Measurements from ENCODE around the gene CHST15. TPM values are rescaled to one million over a fixed set of nuclear protein-coding genes. Genes with fewer than 3 reads are reported as not detected.

The CHST15 gene
- total RNA-seq, 1 donor from 2014 or later: 0.49 TPM

DNA sequence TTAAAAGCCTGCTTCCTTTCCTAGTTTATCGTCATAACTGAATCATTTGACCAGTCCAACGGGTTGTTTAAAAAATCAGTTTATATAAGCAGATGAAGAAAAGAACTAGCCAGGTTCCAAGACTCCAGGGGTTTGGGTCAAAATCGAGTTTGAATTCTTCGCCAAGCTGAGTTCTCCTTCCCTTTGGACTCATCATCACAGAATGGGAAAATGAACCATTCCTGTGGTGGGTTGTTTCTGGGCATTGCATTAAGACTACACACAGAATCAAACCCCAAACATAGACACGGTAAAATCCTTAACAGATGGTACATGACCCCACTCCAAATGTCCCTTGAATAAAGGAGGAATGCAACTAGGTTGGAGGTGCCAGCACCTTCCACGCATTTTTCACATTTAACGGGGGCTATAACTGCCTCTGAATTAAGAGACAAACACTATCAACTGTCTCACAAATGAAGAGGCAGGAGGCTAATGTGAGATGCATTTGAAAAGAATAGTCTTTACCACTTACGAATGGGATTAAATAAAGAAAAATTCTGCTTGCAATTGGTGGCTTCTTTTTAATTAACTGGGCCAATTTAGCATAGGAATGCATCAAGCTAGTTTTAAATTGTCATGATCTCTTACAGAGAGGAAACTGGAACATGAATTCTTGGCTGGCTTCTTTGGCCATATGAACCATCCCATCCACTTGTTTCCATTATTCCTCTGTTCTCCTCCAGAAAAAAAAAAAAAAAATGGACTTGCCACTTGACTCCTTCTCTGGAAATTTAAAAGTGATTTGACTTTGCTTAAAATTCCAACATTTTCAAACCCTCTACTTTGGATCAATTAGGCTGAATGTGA, 61.1 kb downstream of the CHST15 start:
- intact Hi-C loops (cut with micrococcal nuclease): no loop called here

- intact Hi-C loops (cut with micrococcal nuclease): no loop called here
These were observed 62.8 kb downstream of the CHST15 start for GRCh38 chr10:124030492-124031110.

DNA sequence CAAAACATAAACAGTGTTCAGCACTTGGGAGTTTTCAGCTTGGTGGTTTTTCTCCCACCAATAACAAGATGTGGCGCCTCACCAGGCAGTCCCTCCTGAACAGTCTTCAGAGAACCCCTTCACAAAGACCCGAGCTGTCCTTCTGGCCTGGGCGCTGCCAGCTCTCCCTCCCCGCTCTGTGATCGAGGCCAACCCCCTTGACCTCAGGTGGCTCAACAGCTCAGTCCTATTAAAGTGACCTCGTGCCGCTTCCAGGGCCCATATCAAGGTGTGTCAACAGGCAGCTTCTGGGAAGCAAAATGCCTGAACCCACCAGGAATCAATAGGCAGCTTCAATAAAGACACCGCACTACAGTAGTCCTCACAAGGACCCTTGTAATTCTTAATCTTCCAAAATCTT, 63.3 kb downstream of the CHST15 start:
- intact Hi-C loops (cut with micrococcal nuclease): no loop called here

GRCh38 chr10:124029559-124029958, 63.8 kb downstream of the CHST15 start:
- intact Hi-C loops (cut with micrococcal nuclease): no loop called here

GRCh38 chr10:124028700-124029480, 64.5 kb downstream of the CHST15 start:
- intact Hi-C loops (cut with micrococcal nuclease): no loop called here

DNA sequence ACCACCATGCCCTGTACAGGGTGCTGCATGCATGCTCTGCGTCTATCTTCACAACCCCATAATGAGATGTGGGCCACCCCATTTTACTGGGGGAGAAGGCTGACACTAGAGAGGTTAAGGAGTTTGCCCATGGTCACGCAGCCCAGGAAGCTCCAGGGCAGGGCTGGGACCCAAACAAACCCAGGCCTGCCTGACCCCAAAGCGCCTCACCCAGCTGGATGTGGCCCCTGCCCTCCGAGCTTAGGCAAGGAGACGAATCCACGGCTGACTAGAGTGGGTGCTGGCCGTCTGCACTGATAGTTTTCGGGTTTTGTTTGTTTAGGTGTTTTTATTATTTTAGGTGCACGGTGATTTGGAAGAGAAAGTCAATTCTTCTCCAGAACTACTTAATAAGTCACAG, 65.7 kb downstream of the CHST15 start:
- intact Hi-C loops (cut with micrococcal nuclease): no loop called here

DNA sequence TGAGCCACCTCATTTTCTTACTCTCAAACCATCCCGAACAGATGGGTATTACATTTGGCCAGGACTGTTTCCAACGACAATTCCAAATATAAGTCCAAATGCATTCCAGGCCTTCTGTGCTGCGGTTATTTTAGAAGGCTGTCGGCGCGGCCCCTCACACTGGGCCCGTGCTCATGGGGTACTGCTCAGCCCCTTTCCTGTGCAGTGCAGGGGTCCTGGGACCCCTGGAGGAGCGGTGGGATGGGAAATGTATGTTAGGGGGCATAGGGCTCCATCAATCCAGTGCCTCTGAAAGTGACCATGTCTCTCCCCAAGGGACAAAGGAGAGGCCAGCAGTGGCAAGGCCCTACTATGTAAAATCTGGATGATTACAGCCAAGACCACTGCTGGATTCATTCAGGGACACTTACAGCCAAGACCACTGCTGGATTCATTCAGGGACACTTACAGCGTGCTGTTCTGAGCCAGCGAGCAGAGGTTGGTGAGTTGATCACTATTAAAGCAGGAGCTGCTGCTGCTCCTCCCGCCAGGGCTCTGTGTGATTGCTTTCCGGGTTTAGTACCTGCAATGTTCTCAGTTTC, 66.3 kb downstream of the CHST15 start:
- intact Hi-C loops (cut with micrococcal nuclease): no loop called here

DNA sequence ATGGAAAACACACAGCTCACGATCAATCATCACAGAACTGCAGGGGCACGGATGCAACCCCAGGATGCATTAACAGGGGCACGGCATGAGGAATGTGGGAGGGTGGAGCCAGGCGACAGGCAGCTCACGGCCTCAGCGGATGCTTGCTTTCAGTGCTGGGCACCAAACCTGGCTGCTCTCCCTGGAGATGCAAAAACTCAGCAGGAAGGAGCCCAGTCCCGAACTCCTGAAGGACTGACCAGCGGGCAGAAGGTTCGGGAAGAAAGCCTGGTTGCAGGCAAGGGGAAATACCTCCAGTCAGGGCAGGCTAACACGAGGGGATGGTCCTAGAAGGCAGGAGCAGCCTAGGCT, 66.8 kb downstream of the CHST15 start:
- intact Hi-C loops (cut with micrococcal nuclease): no loop called here

GRCh38 chr10:124025660-124026588, 67.5 kb downstream of the CHST15 start:
- intact Hi-C loops (cut with micrococcal nuclease): no loop called here

DNA sequence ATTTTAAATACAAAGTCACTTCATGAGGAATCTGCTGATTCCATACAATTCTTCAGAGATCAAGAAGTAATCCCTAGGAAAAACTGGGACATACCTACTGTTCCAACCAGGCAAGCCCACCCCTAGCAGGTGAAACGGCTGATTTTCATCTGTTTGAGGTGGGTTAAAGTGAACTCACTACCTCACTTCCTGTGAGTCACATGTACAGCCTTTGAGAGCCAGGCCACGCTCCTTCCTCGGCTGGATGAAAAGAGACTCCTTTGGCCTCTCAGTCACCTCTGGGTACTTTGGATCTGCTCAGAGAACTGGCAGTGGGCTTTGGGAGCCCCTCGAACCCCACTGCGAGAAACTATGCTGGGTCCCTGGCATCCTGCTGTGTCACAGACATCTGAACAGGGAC, 68.2 kb downstream of the CHST15 start:
- intact Hi-C loops (cut with micrococcal nuclease): no loop called here

DNA sequence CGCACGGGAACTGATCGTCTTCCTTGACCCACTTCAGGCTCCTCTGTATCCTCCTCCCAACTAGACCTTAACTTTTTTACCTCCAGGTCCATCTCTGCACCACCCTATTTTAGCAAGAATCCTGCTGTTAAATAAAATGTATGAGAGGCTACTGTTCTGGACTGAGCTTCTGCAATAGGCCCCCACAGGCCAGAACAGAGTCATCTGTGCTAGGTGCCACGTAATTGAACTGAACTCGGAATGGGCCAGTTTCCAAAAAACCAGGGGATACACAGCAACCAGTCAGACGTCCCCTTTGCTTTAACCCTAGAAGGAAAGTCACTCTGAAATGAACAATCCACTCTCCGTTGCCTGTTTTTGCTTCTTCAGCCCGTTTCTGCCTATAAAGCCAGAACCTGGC, 71.3 kb downstream of the CHST15 start:
- intact Hi-C loops (cut with micrococcal nuclease): no loop called here

DNA sequence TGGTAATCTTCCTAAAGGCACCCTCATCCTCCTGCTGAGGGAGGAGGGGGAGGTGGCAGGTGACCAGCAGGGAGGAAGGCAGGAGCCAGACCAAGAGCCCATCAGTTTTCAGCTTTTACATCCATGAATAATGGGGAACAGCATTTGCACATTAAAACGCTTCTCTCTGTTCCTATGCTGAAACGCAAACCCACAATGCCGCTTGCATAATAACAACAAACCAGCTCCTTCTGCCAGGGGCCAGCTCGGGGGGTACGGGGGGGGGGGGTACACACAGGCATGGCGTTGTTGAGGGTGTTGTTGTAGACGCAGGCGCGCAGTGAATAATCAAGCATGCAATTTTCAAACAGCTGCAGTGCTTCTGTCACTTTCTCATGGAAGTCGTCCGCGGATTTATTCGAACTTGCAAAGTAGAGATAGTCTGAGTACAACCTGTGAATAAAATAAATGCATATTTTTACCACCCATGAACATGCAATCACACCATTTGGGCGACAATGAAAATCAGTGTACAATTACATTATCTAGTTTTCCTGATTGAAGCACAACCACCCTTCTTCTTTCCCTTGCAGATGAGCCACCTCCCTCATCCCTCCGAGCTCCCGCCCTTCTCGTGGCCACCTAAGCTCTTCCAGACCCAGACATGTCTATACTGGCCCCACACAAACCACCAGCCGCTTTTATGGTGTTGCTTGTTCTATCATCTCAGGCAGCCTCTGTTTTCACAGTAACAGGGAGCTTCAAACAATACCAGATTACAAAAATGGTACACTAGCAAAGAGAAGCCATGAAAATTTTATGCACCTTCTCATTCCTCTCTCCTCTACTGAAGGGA, 72.2 kb downstream of the CHST15 start:
- intact Hi-C loops (cut with micrococcal nuclease): no loop called here

DNA sequence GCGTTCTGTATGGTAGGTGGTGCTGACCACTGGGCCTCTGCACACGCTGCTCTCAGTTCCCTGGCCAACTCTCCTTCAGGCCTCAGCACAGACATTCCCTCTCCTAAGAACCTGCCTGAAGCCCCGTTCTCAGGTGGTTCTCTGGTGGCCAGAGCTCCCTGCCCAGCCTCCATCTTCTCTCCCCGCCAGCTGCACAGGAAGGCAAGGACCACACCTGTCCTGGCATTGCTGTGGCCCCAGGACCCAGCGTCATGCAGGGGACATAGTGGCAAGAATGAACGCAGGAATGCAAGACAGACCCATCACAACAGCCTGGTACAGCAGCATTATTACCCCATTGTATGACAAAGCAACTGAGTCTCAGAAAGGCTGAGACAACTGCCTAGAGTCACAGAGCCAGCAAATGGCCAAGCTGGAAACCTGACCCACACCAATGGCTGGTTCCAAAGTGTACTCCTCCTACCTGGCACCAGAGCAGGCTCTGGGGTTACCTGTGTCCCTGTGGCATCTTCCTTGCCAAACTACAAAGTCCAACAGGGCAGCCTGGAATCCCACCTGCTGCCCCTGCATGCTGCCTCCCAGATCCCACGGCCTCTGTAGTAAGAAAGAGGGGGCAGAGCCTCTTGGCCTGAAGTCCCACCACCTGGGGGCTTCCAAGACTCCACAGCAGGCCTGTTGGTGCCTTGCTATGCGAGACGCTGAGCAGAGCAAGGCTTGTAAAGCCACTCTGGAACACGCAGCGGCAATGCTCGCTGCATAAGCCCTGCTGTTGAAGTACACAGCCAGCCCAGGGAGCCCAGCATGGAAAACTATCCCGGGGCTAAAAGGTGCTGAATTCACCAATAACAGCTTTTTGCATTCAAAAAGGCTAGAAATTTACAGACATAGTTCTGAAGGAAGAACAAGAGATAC, 73.3 kb downstream of the CHST15 start:
- intact Hi-C loops (cut with micrococcal nuclease): no loop called here

DNA sequence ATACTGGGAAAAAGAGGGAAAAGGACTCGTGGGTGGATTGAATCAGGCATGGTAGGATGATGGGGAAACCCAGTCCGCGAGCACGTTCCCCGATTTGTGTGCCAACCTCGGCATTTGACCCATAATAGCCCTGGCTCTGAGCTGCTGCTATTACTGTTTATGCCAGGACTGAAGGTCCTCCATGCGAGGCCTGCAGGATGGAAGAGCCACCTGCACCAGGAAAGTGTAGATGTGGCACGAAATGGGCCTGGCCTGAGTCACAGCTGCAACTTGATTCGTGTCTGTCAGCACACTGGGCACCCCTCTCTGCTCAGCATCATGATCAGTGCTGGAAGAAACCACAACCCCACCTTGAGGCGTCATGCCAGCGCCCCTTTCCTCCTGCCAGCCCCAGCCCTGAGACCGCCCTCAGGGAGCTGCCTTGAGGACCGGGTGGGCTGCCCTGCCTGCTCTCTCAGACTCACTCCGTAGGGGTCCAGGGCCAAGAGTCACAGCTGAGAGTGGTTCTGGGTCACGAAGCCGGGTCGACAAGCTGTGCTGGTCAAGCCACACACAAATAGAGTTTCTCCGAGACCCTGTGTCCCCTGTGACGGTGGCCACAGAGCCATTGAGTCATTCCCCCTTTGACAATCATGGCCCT, 74.4 kb downstream of the CHST15 start:
- intact Hi-C loops (cut with micrococcal nuclease): no loop called here

DNA sequence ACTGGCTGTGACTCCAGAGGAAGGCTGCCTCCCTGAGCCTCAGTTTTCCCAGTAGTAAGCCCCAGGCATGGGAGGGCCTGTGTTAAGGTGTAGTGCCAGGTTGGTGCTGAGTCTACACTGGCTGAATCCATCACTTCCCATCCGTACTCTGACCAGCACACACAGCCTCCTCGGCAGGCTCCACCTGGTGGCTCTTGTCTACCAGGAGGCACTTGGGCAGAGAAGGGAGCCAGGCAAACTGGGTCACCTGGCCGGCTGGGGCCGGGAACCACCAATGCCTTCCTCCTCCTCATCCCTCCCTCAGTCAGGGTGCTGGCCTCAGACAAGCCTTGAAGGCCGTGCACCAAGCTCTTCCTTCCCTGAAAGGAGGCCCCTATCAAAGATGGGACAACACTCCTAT, 75.7 kb downstream of the CHST15 start:
- intact Hi-C loops (cut with micrococcal nuclease): no loop called here

- intact Hi-C loops (cut with micrococcal nuclease): no loop called here
These were observed 76.5 kb downstream of the CHST15 start for GRCh38 chr10:124016804-124017375.

- intact Hi-C loops (cut with micrococcal nuclease): no loop called here
These were observed 77.4 kb downstream of the CHST15 start for GRCh38 chr10:124015991-124016390.
